HG02840 (cell line): ENCODE results near the gene CSRNP3.

Experiments used
- ATAC-seq: cut with Tn5 transposase; IDR thresholded peaks from one replicate; pipeline ENCODE4 v1.9.1; 2021; ENCODE audit warnings: mild to moderate bottlenecking, moderate library complexity, moderate number of reproducible peaks; ENCODE audit not compliant: unreplicated experiment, low FRiP score

Gene CSRNP3

DNA sequence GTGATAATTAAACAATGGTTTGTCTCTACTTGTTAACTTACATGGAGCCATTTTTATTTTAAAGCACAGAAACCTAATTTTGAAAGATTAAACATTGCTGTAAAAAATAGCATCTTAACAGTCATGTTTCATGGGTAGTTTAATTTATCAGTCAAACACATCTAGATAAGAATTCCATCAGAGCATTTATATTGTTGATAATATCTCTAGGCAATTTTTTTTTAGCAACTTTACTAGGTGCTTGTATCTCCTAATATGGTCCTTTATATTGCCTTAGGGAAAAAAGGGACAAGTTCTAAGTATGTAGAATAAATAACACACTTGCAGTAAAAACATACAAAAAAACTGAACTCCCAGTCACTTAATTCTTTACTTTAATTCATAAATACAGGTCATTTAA lies 863 bp downstream of the CSRNP3 start:
- ATAC-seq: no peak

DNA sequence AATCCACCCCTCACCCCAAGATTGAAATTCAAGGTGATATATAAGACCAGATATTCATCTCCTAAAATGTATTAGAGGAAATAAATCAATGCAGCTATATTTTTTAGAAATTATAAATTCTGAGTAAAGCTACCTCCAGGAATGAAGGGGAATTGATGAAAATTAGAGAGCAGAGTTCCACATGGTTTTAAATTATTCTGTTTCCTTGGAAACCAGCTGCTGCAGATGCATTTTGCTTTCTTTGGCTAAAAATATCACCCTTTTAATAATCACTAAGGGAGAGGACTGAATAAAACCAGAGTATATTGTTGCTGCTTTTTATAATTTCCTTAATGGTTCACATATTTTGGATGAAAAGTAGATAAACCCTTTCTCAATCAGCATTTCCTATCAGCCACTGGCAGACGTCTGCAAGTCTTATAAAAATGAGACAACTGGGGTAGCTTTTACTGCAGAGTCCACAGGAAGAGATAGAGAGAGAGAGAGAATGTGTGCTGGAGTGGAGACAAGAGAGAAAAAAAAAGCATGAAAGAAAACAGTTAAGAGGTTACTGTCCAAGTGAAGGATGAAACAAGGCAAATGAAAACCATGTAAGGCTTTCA lies 2.0 kb downstream of the CSRNP3 start:
- ATAC-seq: no peak

DNA sequence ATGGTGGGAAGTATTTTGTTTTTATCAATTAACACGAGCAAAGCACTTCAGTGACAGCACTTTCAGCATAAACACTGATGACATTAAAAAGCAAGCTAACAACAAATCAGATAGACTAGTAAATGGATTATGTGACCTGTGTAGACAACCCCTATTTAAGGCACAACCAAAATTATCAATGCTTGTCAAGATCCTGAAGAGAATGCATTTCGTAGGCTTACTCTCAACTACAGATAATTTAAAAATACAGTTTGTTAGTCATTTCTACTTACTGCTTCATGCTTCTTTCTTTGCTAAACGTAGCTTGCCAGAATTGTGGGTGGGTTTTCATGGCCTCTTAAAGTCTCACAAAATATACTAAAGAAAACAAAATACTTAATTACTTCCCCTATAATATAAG lies 3.4 kb downstream of the CSRNP3 start:
- no peak for ATAC-seq

DNA sequence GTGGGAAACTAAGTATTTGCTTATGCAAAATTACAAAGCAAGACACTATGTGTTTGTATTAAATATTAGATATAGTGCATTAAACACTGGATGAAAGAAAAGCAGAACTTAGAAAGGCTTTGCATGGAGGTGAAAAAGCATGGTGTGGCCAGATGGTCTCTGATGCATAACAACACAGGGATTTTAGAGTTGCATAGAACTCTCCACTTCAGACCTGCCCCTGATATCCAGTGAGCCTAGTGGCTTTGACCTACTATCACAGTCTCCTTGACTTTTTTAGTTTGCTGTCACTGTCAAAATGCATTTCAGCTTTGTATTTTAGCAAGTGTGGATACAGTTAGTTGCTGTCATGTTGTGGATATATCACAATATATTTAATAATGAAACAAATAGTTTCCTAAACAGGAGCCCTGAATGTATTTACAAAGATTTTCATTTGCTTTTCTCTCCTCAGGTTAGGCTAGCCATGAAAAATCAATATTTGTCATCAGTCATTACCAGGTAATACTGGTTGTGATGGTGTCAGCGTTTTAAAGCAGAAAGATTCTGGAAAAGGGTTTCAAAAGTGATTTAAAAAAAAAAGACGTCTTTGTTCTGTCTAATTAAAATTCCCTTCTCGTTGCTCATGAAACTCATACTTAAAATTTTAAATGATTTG lies 5.2 kb downstream of the CSRNP3 start:
- no peak for ATAC-seq

DNA sequence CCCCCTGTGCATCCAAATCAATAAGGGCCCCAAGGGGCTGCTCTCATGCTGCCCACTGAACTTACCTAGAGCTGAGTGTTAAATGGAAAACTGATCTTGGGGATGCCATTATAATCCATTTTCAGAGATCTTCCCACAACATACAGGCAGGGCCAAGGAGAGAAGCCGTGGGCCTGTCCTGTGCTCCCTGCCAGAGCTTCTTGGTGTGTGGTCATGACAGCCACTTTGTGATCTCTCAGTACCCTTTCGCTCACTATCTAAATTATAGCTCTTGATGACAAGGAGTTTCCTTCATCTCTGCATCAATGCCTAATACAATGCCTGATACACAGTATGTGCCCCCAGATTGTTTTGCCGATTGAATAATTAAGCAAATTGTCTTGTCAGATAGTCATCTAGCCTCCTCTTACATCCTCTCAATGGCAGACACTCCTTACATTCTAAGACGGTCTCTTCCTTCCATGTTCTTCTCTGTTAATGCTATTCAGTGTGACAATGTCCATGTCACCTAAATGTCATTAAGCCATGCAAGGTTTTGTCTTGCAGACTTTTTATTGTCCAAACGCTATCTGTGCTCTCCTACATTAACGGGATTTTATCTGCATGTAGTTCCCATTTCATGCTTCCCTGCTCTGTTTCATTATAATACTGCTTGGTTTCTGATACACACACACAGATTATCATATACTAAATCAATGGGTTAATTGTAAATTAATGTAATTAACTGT lies 5.9 kb downstream of the CSRNP3 start:
- no peak for ATAC-seq

DNA sequence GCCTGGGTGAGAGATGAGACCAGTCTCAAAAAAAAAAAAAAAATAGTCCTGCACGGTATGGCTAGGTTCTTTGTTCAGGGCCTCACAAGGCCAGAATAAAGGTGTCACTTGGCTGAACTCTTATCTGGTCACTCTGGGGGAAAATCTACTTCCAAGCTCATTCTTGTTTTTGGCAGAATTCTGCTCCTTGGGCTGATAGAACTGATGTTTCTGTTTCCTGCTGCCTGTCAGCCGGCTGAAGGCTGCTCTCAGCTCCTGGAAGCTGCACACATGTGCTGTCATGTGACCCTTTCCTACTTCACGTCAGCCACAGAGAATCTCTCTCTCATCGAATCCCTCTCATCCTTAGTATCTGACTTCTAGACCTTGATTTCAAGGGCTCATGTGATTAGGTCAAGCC lies 10.4 kb downstream of the CSRNP3 start:
- ATAC-seq: no peak

DNA sequence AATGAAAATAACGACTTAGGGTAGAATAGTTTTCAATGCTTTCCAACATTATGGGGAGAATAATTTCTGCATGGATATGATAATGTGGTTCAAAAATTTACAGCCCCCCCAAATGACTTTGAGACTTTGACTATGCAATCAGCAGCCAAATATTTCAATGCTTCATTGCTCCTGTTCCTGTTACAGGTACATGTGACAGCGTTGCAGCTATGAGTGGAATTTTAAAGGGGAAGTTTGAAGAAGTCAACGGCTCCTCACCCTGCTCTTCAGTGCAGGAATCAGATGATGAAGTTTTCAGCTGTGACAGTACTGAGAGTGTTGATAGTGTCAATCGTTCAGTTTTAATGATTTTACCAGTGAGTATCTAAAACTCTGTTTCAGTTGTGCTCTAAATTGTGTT lies 25.1 kb downstream of the CSRNP3 start:
- ATAC-seq: no peak

DNA sequence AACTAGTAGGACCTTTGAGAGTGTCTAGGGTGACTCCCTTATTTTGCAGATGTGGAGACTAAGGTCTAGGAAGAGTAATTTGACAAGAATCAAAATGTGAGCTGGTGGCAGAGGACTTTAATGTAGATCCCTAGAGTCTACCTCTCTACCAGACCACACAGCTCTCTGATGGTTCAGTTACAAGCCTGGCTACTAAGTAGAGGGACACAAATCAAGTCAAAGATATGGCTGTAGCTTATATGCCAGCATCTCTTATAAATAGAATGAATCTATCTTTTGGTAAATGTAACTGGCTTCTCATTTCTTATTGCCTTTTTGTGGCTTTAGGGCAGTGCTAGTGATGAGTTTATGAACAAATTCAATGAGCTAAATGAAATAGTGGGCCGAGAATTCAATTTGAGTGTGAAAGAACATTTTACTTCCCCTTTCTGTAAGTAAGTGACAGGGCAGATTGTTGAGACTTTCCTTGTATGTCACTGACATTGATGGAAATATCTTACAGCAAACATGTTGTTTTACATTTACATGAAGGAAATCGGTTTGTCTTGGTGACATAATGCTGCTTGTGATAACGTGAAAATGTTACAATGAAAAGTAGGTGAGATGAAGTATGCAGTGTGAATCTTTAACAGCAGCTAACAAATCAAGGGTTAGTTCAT lies 28.3 kb downstream of the CSRNP3 start:
- no peak for ATAC-seq

DNA sequence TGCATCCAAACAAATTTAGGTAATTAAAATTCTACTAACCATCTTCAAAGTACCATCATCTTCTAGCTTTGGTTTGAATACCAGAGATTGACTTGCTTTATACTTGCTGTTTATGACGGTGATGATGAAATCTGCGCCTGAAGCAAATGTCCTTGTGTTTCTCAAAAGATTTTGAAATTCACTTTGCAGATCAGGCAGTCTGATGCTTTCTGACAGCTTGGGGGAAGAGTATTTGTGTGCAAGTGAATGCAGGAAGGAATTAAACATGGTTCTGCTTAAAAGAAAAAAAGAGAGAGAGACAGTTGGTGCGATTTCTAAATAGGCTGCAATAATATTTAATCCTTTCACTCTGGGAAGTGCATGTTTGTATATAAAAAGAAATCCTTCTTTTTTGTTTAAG lies 29.6 kb downstream of the CSRNP3 start:
- ATAC-seq: no peak

DNA sequence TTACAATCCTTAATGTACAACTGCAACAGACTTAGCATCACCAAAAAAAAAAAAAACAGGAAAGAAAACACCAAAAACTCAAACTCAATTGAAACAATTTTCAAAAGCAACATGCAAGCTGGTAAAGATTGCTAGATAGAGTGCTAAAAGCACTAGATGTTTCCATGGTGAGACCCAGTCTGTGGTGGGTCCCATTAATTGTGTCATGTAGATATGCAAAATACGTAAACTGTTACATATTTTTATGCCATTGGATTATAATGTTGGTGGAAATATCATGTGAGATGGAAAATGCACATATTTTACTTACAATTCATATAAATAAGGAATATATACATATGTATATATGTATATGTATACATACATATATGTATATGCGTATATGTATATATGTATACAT lies 30.5 kb downstream of the CSRNP3 start:
- no peak for ATAC-seq

DNA sequence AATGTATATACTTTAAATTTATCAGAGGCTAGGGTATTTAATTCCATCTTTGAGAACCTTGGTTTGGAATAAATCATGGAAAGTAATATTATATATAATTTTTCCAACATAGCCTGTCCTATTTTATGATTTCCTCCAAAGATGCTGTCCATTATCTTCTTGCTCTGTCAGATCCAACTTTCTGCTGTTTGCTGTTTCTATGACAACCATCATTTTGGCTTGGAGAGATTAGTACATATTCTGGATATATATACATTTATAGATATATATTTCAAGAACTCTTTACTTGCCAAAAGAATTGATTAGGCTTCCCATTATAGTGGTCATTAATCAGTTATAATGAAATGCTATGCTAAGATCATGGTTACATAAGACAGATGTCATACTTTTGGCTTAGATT lies 31.3 kb downstream of the CSRNP3 start:
- no peak for ATAC-seq

DNA sequence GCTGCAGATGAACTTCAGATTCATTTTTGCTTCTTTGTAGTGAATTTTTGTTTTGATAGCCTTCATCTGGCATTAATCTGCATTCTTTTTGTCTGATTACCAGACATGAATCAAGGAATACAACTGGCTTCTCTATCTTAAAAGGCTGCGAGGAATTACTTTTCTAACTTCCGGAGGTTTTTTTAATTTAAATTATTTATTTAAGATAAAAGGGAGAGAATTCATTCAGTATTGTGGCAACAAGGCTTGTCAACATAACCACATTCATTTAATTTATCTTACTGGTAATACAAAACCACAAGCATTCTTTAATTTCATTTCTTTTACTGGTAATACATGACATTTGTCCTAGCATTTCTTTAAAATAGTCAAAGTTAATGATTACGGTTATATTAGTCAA lies 36.0 kb downstream of the CSRNP3 start:
- ATAC-seq: no peak

DNA sequence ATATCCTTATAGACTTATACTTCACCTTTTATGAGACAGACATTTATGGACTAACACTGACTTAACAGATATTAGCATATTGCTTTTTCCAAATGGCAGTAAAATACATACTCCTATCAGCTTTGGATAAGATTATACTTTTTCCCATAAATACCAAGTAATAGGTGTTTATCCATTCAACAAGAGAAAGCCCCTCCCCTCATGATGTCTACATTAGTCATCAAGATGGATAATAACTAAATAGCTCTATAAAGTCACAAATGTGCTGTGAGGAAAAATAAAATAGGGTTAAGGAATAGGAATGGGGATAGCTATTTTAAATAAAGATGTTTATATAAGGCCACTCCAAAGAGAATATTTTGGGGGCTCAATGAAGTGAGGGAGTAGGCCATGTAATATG lies 39.4 kb downstream of the CSRNP3 start:
- ATAC-seq: no peak

DNA sequence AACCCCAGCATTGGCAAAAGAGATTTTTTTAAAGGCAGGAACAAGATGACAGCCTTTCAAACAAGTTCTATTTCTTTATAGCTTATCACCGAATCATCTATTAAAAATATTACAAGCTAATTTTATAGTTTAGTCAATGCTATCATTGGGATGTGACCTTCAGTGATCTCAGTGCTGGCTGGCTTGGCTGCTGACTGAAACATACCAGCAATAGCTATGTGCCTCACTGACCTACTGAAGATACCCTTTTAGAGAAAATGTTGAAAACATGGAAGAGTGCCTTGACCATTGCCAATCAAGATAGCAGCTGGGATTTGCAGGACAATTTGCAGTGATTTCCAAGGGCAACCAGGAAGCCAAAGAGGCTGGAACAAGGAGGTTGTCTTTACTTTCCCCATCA lies 44.0 kb downstream of the CSRNP3 start:
- no peak for ATAC-seq

DNA sequence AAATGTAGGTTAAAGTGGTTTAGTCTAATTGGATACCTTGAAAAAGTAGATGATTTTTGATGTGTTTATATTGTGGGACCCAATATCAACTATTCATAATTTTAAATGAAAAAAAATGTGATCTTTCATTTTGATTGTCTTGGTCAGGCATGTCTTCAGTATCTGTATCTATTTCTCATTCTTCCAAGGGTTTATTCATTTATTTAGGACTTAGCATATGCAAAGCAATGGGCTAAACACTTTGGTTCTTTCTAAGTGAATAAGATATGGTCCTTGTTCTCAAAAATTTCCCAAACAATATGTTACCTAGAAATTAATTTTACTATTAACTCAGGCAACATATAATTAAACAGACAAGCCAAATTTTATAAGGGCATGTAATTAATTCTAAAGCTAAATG lies 49.1 kb downstream of the CSRNP3 start:
- no peak for ATAC-seq

DNA sequence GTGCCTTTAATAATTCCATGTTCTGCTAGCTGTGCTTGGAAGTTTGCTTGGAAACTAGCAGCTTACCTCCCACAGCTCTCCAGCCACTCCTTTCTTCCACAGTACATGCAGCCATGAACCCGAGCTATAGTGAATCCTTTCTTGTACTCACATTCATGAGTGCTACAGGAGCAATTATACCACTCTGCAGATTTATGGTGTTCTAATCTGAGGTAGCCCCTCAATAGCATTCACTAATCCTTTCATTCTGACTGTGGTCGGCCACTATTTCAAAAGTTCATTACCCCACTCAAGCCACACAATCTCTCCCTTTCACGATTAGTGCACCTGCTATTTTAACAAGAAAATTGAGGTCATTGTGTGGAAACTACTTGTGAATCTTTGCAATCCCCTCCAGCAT lies 53.2 kb downstream of the CSRNP3 start:
- ATAC-seq: no peak

DNA sequence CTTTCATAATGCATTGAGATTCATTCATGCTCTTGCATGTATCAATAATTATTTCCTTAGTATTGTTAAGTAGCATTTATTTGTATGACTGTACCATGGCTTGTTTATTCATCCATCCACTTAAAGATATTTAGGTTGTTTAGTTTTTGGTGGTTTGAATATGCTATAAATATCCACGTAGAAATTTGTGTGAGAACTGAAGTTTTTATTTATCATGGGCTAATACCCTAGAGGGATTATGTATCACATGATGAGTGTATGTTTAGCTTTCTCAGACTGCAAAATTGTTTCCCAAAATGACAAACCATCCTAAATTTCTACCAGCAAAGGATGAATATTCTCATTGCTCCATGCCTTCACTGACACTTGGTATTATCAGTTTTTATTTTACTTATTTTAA lies 55.2 kb downstream of the CSRNP3 start:
- ATAC-seq: no peak

DNA sequence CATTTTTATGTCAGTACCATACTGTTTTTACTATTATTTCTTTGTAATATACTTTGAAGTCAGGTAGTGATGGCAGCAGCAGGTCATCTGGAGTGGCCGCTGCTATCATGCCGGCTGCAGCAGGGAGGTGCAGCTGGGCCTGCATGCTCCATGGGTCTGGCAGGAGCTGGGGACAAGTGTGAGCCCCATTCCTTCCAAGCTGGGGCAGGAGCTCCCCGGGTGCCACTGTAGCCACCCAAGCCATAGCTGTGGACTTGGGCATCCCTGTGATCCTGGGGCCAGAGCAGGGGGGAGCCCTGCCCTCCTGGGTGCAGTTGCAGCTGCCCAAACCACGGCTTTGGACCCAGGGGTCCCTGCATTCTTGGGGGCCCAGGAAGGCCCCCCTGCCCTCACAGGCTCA lies 59.2 kb downstream of the CSRNP3 start:
- no peak for ATAC-seq

DNA sequence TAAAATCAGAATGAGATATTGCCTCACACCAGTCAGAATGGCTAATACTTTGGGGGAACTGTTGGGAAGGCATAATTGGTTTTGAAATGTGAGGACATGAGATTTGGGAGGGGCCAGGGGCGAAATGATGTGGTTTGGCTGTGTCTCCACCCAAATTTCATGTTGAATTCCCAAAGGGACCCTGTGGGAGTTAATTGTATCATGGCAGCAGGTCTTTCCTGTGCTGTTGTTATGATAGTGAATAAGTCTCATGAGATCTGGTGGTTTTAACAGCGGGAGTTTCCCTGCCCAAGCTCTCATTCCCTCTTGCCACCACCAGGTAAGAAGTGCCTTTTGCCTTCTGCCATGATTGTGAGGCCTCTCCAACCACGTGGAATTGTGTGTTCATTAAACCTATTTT lies 59.6 kb downstream of the CSRNP3 start:
- no peak for ATAC-seq

DNA sequence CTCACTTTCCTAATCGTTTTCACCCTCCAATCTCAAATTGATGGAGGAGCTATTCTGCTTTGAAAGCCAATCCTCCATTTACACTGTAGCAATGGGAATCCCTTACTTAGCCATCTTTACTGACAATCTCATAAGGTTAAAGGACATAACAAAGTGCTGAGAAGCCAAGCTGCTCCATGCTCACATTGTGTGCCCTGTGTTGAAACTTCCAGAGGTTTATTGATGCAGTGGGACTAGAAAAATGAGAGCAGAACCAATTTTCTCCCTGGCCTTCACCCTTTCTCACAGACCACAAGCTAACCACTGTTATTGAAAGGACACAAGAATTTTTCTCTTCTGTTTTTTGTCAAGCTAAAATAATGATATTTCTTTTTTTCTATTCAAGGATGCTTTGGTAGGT lies 63.8 kb downstream of the CSRNP3 start:
- no peak for ATAC-seq

DNA sequence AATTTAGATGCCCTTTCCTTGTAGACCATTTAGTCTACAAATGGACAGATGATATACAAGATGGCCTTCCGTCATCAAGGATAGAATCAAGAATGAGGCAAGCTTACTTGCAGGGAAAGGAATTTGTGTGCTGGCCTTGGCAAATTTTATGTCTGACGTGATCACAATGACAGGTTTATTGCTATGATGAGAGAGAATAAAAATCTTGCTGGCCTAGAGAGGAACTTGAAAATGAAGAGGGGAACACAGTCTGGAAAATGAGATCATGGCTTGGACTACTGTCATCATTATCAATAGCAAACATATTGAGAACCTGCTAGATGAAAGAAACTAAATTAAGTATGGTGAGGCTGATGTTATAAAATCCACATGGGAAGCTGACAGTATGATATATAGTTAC lies 66.0 kb downstream of the CSRNP3 start:
- ATAC-seq: no peak
